Mesothelial cell of epicardium (in vitro differentiated cells): ENCODE data around the gene C19orf47. TPM values are rescaled to one million over a fixed set of nuclear protein-coding genes. Genes with fewer than 3 reads are reported as not detected.

ENCODE experiments used
- DNase-seq, 2 experiments: peaks; one replicate each; pipeline ENCODE4 v3.0.0; 2021; ENCODE audit warnings: low spot score in 2 of 2; ENCODE audit not compliant: unreplicated experiment in 2 of 2
- H3K27ac Mint-ChIP-seq: 2 replicates; pipeline ENCODE4 v1.8.0; 2021; ENCODE audit warnings: mixed read lengths
- H3K27me3 Mint-ChIP-seq: 2 replicates; pipeline ENCODE4 v1.8.0; 2021; ENCODE audit warnings: low read depth, mixed read lengths
- H3K36me3 Mint-ChIP-seq: 2 replicates; pipeline ENCODE4 v1.8.0; 2021; ENCODE audit warnings: mixed read lengths
- H3K4me1 Mint-ChIP-seq: 2 replicates; pipeline ENCODE4 v1.8.0; 2021; ENCODE audit warnings: mixed read lengths
- H3K4me3 Mint-ChIP-seq: 2 replicates; pipeline ENCODE4 v1.8.0; 2021; ENCODE audit warnings: mild to moderate bottlenecking, moderate library complexity, mixed read lengths
- H3K9me3 Mint-ChIP-seq: 2 replicates; pipeline ENCODE4 v1.8.0; 2021; ENCODE audit warnings: mixed read lengths
- total RNA-seq: library from RNA; stranded (reverse); gene quantifications from 3 replicates; pipeline ENCODE4 v1.2.1, GENCODE V29; 2021
- TF ChIP-seq, protein P1 (sequence below): fragments of 200-600 bp; sonication (generic); IDR thresholded peaks from one replicate; pipeline ENCODE4 v1.5.0; 2021; ENCODE audit warnings: antibody characterized with exemption; ENCODE audit not compliant: unreplicated experiment

C19orf47 gene
- total RNA-seq, 1 donor from 2014 or later, result 17.8 TPM

- no peaks in the 10 kb centered on the region for H3K9me3 Mint-ChIP-seq
- H3K27ac Mint-ChIP-seq, result no peak overlapping the region
- no peak for DNase-seq
- H3K27me3 Mint-ChIP-seq, result no peaks in the 10 kb centered on the region
- no peak overlapping the region for H3K4me3 Mint-ChIP-seq
- H3K4me1 Mint-ChIP-seq, result peaks cover 6% of the 10 kb centered on the region
- H3K36me3 Mint-ChIP-seq, result no peaks in the 10 kb centered on the region
- TF ChIP-seq, protein P1, sequence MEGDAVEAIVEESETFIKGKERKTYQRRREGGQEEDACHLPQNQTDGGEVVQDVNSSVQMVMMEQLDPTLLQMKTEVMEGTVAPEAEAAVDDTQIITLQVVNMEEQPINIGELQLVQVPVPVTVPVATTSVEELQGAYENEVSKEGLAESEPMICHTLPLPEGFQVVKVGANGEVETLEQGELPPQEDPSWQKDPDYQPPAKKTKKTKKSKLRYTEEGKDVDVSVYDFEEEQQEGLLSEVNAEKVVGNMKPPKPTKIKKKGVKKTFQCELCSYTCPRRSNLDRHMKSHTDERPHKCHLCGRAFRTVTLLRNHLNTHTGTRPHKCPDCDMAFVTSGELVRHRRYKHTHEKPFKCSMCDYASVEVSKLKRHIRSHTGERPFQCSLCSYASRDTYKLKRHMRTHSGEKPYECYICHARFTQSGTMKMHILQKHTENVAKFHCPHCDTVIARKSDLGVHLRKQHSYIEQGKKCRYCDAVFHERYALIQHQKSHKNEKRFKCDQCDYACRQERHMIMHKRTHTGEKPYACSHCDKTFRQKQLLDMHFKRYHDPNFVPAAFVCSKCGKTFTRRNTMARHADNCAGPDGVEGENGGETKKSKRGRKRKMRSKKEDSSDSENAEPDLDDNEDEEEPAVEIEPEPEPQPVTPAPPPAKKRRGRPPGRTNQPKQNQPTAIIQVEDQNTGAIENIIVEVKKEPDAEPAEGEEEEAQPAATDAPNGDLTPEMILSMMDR, result no peak
These were observed 46.0 kb upstream of the C19orf47 start for GRCh38 chr19:40393894-40394815.

DNA sequence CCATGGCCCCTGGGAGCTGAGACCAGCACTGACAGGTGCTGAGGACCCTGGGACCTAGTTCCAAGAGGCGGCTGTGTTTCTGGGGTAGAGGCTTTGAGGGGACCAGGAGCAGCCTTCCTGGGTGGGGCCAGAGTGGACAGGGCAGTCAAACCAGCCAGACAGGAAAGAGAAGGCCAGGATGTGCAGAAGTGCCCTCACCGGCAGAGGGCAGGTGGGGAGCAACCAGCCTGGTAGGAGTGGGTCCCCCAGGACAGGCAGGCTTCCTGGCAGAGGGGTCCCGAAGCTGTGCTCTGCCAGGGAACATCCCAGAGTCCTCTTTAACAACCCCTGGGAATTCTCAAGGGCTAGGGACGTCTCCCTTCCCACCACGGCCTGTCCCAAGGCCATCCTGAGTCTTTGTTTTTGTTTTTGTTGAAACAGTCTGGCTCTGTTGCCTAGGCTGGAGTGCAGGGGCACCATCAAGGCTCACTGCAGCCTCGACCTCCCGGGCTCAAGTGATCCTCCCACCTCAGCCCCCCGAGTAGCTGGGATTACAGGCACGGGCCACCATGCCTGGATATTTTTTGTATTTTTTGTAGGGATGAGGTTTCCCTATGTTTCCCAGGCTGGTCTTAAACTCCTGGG, 44.8 kb upstream of the C19orf47 start:
- no peak for DNase-seq
- Mint-ChIP-seq H3K4me3 (no peak overlapping the region), H3K36me3 (no peaks in the 10 kb centered on the region), H3K27ac (no peak overlapping the region), H3K4me1 (peaks cover 6% of the 10 kb centered on the region), H3K9me3 (no peaks in the 10 kb centered on the region), H3K27me3 (no peaks in the 10 kb centered on the region)
- TF ChIP-seq, protein P1, result no peak

DNA sequence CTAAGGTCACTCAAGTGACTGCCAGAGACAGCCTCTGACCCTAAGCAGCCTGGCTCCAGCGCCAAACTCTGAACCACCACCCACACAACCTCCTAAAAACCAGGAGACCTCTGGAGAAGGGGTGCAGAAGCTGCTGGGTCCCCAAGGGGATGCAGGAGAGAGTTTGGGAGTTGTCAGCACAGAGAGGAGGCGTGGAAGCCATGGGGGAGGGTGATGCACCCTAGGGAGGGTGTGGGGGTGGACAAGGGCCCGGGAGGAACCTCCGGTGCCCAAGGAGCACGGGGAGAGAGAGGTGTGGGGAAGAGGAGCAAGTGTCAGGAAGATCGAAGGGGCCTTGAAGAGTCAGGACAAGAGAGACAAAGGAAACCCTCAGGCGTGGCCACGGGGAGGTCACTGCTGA, 43.9 kb upstream of the C19orf47 start:
- TF ChIP-seq, protein P1, result no peak
- no peak for DNase-seq
- Mint-ChIP-seq H3K4me3 (no peak overlapping the region), H3K4me1 (peaks cover 6% of the 10 kb centered on the region), H3K36me3 (no peaks in the 10 kb centered on the region), H3K27ac (no peak overlapping the region), H3K27me3 (no peaks in the 10 kb centered on the region), H3K9me3 (no peaks in the 10 kb centered on the region)

- H3K9me3 Mint-ChIP-seq, result no peaks in the 10 kb centered on the region
- no peak within 1 kb of the TSS for H3K27ac Mint-ChIP-seq
- H3K4me3 Mint-ChIP-seq, result no peak within 1 kb of the TSS
- no peaks in the 10 kb centered on the region for H3K27me3 Mint-ChIP-seq
- no peaks in the 10 kb centered on the region for H3K36me3 Mint-ChIP-seq
- peaks cover 6% of the 10 kb centered on the region for H3K4me1 Mint-ChIP-seq
- no peak for DNase-seq
- TF ChIP-seq, protein P1, result no peak
These were observed 42.0 kb upstream of the C19orf47 start, which contains the start of gene HIPK4 for GRCh38 chr19:40390084-40390742. HIPK4 (minus strand) TSS chr19:40390181; CDS start chr19:40389902, 279 bp downstream.

GRCh38 chr19:40389404-40390083, 41.3 kb upstream of the C19orf47 start:
- Mint-ChIP-seq H3K27me3 (no peaks in the 10 kb centered on the region), H3K9me3 (no peaks in the 10 kb centered on the region), H3K4me3 (no peak overlapping the region), H3K4me1 (peaks cover 6% of the 10 kb centered on the region), H3K36me3 (no peaks in the 10 kb centered on the region), H3K27ac (no peak overlapping the region)
- DNase-seq, result no peak
- TF ChIP-seq, protein P1, result no peak
